Adrenal gland (tissue), 12 donors: Measurements from ENCODE around the gene CARM1. TPM values are rescaled to one million over a fixed set of nuclear protein-coding genes. Genes with fewer than 3 reads are reported as not detected.

ENCODE experiments used
- DNase-seq, 7 donors: peaks; one replicate each; pipeline ENCODE4 v3.0.0-alpha.2; 2019 to 2020
- H3K27ac ChIP-seq, 5 donors: fragments of 200-600 bp; sonication (generic) in 4 of 5; 1 replicate in 3 of 5; 2 replicates in 2 of 5; pipeline versions ENCODE4 v1.5.1 to v1.8.0; 2016 to 2020; ENCODE audit warnings: mild to moderate bottlenecking in 1 of 5
- H3K27me3 ChIP-seq: fragments of 200-600 bp; 2 replicates; pipeline ENCODE4 v1.8.0; 2021
- H3K36me3 ChIP-seq, 2 donors: fragments of 200-600 bp; replicated peaks in 1 of 2; 1 replicate in 1 of 2; 2 replicates in 1 of 2; pipeline versions ENCODE4 v1.5.1 to v1.8.0; 2018 to 2022
- H3K4me1 ChIP-seq, 2 donors: fragments of 200-600 bp; replicated peaks in 1 of 2; 1 replicate in 1 of 2; 2 replicates in 1 of 2; pipeline versions ENCODE4 v1.5.1 to v1.8.0; 2018 to 2021
- H3K4me3 ChIP-seq, 4 donors: fragments of 200-600 bp; sonication (generic) in 3 of 4; one replicate each; pipeline ENCODE4 v1.5.1; 2016 to 2018
- H3K9me3 ChIP-seq, 3 donors: fragments of 200-600 bp; sonication (generic) in 1 of 3; replicated peaks in 1 of 3; 1 replicate in 2 of 3; 2 replicates in 1 of 3; pipeline versions ENCODE4 v1.5.1 to v1.8.0; 2016 to 2021
- CTCF ChIP-seq, 6 experiments: fragments of 450-650 bp in 4 of 6; fragments of 200-600 bp in 2 of 6; sonication (generic) in 1 of 6; IDR thresholded peaks; 1 replicate in 5 of 6; 2 replicates in 1 of 6; pipeline versions ENCODE4 v1.5.1 to v1.8.0; 2016 to 2021; ENCODE audit warnings: antibody characterized with exemption in 6 of 6, mild to moderate bottlenecking in 2 of 6, moderate library complexity in 1 of 6
- POLR2A ChIP-seq, 2 donors: fragments of 450-650 bp; IDR thresholded peaks; one replicate each; pipeline ENCODE4 v1.6.1; 2017; ENCODE audit warnings: antibody characterized with exemption in 2 of 2, mild to moderate bottlenecking in 2 of 2, moderate library complexity in 1 of 2
- WGBS, 4 donors: extraction: QIAGEN DNeasy Blood & Tissue Kit in 2 of 4; methylation state at CpG; one replicate each; pipeline versions ENCODE4 v1.1.5 to v1.1.7; 2013 to 2017; 5-methylcytosine and 5-hydroxymethylcytosine counted together
- intact Hi-C, 2 donors: fragments of 100-400 bp; cut with DNase I; formaldehyde crosslinking; loops; one replicate each; pipeline versions ENCODE4 v1.14.1 to v1.15.0; 2022 to 2023
- polyA plus RNA-seq, 3 donors: library from polyadenylated mRNA; stranded (reverse); fragments of 200-250 nt in 2 of 3; fragments of 350-450 nt in 1 of 3; fragmentation: Illumina TruSeq in 1 of 3; extraction: RNeasy Lipid Tissue Mini Kit (QIAGEN cat#74804) in 1 of 3; gene quantifications; one replicate each; pipeline ENCODE4 v1.2.3, GENCODE V29; 2013 to 2014
- total RNA-seq, 9 donors: library from RNA; depleted of rRNA in 4 of 9; stranded (reverse); fragments of >200 nt in 4 of 9; fragments of 120-200 nt in 1 of 9; fragmentation: NEBNext Ultra II Directional in 1 of 9; extraction: Animal tissue kit (Norgen Biotek cat#: 25700) in 1 of 9; gene quantifications; one replicate each; pipeline versions ENCODE4 v1.1.0 to v1.2.4, GENCODE V29; 2013 to 2023
- donor health status: healthy with polysubstance abuse.
- donor health status: Bipolar disorder and iron deficiency.
- donor health status: DM: yes; HTN: yes; CAD: no.
- donor health status: DM: no; HTN: no; CAD: no.
- donor health status: DM: no; HTN: no; CAD: no.
- donor health status: DM: yes; HTN: yes; CAD: no.

CARM1 gene
- total and polyA plus RNA-seq, 12 donors = 8.2 to 38.1 (median 21.6) TPM

GRCh38 chr19:10839114-10840050 is 32.0 kb upstream of the CARM1 start:
- Histone ChIP-seq H3K4me3 (no peak overlapping the region), H3K27ac (no peak overlapping the region), H3K4me1 (peaks cover 6 to 14% of the 10 kb centered on the region in 2 donors), H3K9me3 (no peaks in the 10 kb centered on the region), H3K27me3 (no peaks in the 10 kb centered on the region), H3K36me3 (no peaks in the 10 kb centered on the region)
- no peak for TF ChIP-seq CTCF (IDR thresholded peaks at IDR 0.05)
- no peak for TF ChIP-seq POLR2A (IDR thresholded peaks at IDR 0.05)
- WGBS, 4 donors = 75 to 89% (median 85%) methylated on average over 10 of the region's 10 CpGs
- no peak for DNase-seq
- intact Hi-C loops = no loop called here

- Histone ChIP-seq H3K27ac (no peak overlapping the region), H3K4me1 (no peaks in the 10 kb centered on the region), H3K27me3 (no peaks in the 10 kb centered on the region), H3K9me3 (peaks cover 0 to 8% (median 0%) of the 10 kb centered on the region in 3 donors), H3K36me3 (no peaks in the 10 kb centered on the region), H3K4me3 (no peak overlapping the region)
- TF ChIP-seq CTCF (IDR thresholded peaks at IDR 0.05) = no peak
- no peak for TF ChIP-seq POLR2A (IDR thresholded peaks at IDR 0.05)
- no peak for DNase-seq
- 85 to 92% (median 89%) methylated on average over 7 of the region's 7 CpGs for WGBS, 4 donors
- intact Hi-C loops = no loop called here
Measured at GRCh38 chr19:10842788-10843187, 28.6 kb upstream of the CARM1 start.

GRCh38 chr19:10846500-10847202 is 24.7 kb upstream of the CARM1 start:
- Histone ChIP-seq H3K4me3 (no peak overlapping the region), H3K4me1 (no peaks in the 10 kb centered on the region), H3K27ac (no peak overlapping the region), H3K36me3 (no peaks in the 10 kb centered on the region), H3K27me3 (no peaks in the 10 kb centered on the region), H3K9me3 (peaks cover 0 to 8% (median 0%) of the 10 kb centered on the region in 3 donors)
- 81 to 85% (median 82%) methylated on average over 2 of the region's 2 CpGs for WGBS, 4 donors
- DNase-seq = no peak
- intact Hi-C loops = no loop called here
- TF ChIP-seq POLR2A (IDR thresholded peaks at IDR 0.05) = no peak
- TF ChIP-seq CTCF (IDR thresholded peaks at IDR 0.05) = no peak

GRCh38 chr19:10848230-10848856 is 23.0 kb upstream of the CARM1 start, which contains the start of gene C19orf38:
Gene C19orf38 (plus strand): TSS chr19:10848415. CDS start chr19:10848509, 94 bp downstream.
- intact Hi-C loops = no loop called here
- WGBS, 4 donors = 42 to 47% (median 47%) methylated on average over 10 to 14 of the region's 14 CpGs

More at GRCh38 chr19:10848230-10848856, 23.0 kb upstream of the CARM1 start, which contains the start of gene C19orf38:
- Histone ChIP-seq H3K36me3 (no peaks in the 10 kb centered on the region), H3K27ac (no peak within 1 kb of the TSS), H3K27me3 (no peaks in the 10 kb centered on the region), H3K4me3 (no peak within 1 kb of the TSS), H3K9me3 (peaks cover 0 to 8% (median 0%) of the 10 kb centered on the region in 3 donors), H3K4me1 (no peaks in the 10 kb centered on the region)
- no peak for TF ChIP-seq CTCF (IDR thresholded peaks at IDR 0.05)
- no peak for TF ChIP-seq POLR2A (IDR thresholded peaks at IDR 0.05)
- DNase-seq = no peak
